ENCODE measurements around the gene KCND3.

Gene KCND3

GRCh38 chr1:111814642-111815041, 174.8 kb downstream of the KCND3 start:
- no peak for TF ChIP-seq TAF1 (IDR thresholded peaks at IDR 0.05; ENCODE audit: borderline replicate concordance, insufficient read depth, low read length)
- no peak for TF ChIP-seq SIN3A (IDR thresholded peaks at IDR 0.05; ENCODE audit: borderline replicate concordance, insufficient read depth, low read length)
- TF ChIP-seq REST (IDR thresholded peaks at IDR 0.05; ENCODE audit: insufficient read depth in 1 of 2, low read depth in 2 of 2, low read length in 2 of 2) = no peak
- TF ChIP-seq FOXP2 (optimal IDR thresholded peaks at IDR 0.05; ENCODE audit: borderline replicate concordance, extremely low read depth, extremely low read length, insufficient read depth) = no peak
- TF ChIP-seq POLR2AphosphoS5 (IDR thresholded peaks at IDR 0.05; ENCODE audit: low read depth, low read length) = no peak

GRCh38 chr1:111814305-111814628, 175.2 kb downstream of the KCND3 start:
- TF ChIP-seq POLR2AphosphoS5 (IDR thresholded peaks at IDR 0.05; ENCODE audit: low read depth, low read length) (no peak), REST (IDR thresholded peaks at IDR 0.05; ENCODE audit: insufficient read depth in 1 of 2, low read depth in 2 of 2, low read length in 2 of 2) (no peak), SIN3A (IDR thresholded peaks at IDR 0.05; ENCODE audit: borderline replicate concordance, insufficient read depth, low read length) (no peak), FOXP2 (optimal IDR thresholded peaks at IDR 0.05; ENCODE audit: borderline replicate concordance, extremely low read depth, extremely low read length, insufficient read depth) (no peak), TAF1 (IDR thresholded peaks at IDR 0.05; ENCODE audit: borderline replicate concordance, insufficient read depth, low read length) (no peak)

- TF ChIP-seq TAF1 (IDR thresholded peaks at IDR 0.05; ENCODE audit: borderline replicate concordance, insufficient read depth, low read length) = no peak
- no peak for TF ChIP-seq REST (IDR thresholded peaks at IDR 0.05; ENCODE audit: insufficient read depth in 1 of 2, low read depth in 2 of 2, low read length in 2 of 2)
- no peak for TF ChIP-seq SIN3A (IDR thresholded peaks at IDR 0.05; ENCODE audit: borderline replicate concordance, insufficient read depth, low read length)
- no peak for TF ChIP-seq FOXP2 (optimal IDR thresholded peaks at IDR 0.05; ENCODE audit: borderline replicate concordance, extremely low read depth, extremely low read length, insufficient read depth)
- no peak for TF ChIP-seq POLR2AphosphoS5 (IDR thresholded peaks at IDR 0.05; ENCODE audit: low read depth, low read length)
Observed at GRCh38 chr1:111813440-111814304, 175.8 kb downstream of the KCND3 start.

- TF ChIP-seq POLR2AphosphoS5 (IDR thresholded peaks at IDR 0.05; ENCODE audit: low read depth, low read length) = no peak
- TF ChIP-seq TAF1 (IDR thresholded peaks at IDR 0.05; ENCODE audit: borderline replicate concordance, insufficient read depth, low read length) = no peak
- TF ChIP-seq FOXP2 (optimal IDR thresholded peaks at IDR 0.05; ENCODE audit: borderline replicate concordance, extremely low read depth, extremely low read length, insufficient read depth) = no peak
- TF ChIP-seq REST (IDR thresholded peaks at IDR 0.05; ENCODE audit: insufficient read depth in 1 of 2, low read depth in 2 of 2, low read length in 2 of 2) = no peak
- TF ChIP-seq SIN3A (IDR thresholded peaks at IDR 0.05; ENCODE audit: borderline replicate concordance, insufficient read depth, low read length) = no peak
Observed at GRCh38 chr1:111812306-111812705, 177.2 kb downstream of the KCND3 start.

All from PFSK-1 (cell line).